22Rv1 (cell line): Measurements from ENCODE around the gene VRK2.

Experiments
- CTCF ChIP-seq: fragments of 450-650 bp; IDR thresholded peaks from 2 replicates; pipeline ENCODE4 v1.5.1; 2017; ENCODE audit warnings: mild to moderate bottlenecking
- ZFX ChIP-seq: fragments of 450-650 bp; IDR thresholded peaks from 2 replicates; pipeline ENCODE4 v1.6.1; 2017; ENCODE audit warnings: antibody characterized with exemption, borderline replicate concordance

GRCh38 chr2:58122040-58122439, 75.4 kb downstream of the VRK2 start:
- TF ChIP-seq CTCF (no peak), ZFX (no peak)
